GM21390 (cell line): Measurements from ENCODE around the gene PLCB4.

Experiments
- ATAC-seq: cut with Tn5 transposase; IDR thresholded peaks from one replicate; pipeline ENCODE4 v1.9.1; 2021; ENCODE audit not compliant: unreplicated experiment

PLCB4 gene

GRCh38 chr20:9416421-9416820 lies 347.5 kb downstream of the PLCB4 start:
- no peak for ATAC-seq

DNA sequence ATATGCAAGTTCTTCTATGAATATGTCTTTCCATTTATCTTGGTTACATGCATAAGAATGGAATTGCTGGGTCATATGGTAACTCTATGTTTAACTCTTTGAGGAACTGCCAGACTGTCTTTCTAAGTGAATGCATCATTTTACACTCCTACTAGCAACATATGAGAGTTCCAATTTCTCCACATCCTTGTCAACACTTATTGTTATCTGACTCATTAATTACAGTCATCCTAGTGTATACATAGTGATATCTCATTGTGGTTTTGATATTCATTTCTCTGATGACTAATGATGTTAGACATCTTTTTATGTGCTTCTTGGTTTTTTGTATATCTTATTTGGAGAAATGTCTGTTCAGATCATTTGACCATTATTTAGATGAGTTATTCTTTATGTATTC lies 348.8 kb downstream of the PLCB4 start:
- ATAC-seq = no peak

DNA sequence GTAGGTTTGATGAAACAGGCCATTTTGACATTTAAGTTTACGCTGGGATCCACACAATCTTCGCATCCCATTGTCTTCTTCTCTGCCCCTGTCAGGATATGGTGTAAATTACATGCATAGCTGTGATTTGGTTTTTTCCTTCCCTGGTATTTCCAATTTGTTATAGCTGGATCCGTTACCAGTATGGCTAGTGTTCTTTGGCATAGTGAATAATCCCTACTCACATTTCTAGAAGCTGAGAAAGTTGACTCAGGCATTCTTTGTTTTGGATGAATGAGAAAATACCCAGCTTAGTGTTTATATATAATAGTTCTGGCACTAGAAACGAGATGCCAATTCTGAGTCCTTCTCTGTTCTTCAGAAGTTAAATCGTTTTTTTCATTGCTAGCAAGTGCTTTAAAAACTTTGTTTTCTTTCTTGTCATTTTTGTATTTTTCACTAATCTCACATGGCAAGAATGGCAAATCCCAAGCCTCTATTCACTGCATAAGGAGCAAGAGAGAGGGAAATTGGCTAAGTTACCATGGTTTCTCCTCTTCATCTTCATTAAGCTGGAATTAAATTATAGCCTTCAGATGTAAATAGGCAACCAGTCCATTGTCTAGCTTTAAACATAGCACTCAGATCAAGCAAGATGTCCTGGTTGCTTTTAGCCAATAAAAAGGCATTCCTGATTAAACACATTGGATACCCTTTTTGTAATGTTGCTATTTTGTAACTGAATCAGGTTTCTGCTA lies 353.6 kb downstream of the PLCB4 start:
- no peak for ATAC-seq

DNA sequence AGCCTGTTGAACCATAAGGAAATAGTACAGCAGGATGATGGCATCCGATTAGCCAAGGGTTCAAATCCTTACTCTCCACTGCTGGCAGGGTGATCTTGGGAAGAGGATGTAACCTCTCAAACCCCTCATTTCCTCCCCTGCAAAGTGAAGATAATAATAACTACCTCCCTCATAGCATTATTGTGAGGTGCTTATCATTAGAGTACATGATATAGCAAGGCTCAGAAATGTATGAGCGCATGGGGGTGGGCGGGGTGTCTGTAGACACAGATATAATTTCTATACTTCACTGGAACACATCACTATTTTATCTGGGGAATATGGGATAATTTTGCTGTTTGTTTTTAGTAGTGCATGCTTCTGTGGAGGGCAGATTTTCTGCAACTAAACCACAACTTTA lies 355.7 kb downstream of the PLCB4 start:
- no peak for ATAC-seq

- ATAC-seq = no peak
These were observed 358.8 kb downstream of the PLCB4 start for GRCh38 chr20:9427430-9428291.

- no peak for ATAC-seq
These were observed 359.4 kb downstream of the PLCB4 start for GRCh38 chr20:9428292-9428607.

GRCh38 chr20:9439806-9440205 lies 370.9 kb downstream of the PLCB4 start:
- no peak for ATAC-seq

DNA sequence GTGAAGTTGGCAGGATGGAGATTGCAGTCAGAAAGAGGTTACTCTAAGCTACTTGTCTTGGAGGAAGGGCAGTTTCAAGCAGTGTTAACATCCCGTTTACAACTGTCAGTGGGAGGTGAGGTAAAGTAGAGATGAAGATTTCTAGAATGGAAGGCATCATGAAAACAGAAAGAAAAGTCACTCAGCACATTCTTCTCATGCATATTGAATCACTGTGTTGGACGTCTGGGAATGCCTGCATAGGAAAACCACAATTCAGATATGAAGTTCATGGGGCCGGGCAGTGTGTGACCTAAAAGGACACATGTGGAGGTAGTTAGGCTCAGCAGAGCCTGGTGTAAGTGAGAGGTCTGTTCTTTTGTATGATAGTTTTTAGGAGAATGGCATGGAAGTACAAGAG lies 372.0 kb downstream of the PLCB4 start:
- ATAC-seq = no peak

DNA sequence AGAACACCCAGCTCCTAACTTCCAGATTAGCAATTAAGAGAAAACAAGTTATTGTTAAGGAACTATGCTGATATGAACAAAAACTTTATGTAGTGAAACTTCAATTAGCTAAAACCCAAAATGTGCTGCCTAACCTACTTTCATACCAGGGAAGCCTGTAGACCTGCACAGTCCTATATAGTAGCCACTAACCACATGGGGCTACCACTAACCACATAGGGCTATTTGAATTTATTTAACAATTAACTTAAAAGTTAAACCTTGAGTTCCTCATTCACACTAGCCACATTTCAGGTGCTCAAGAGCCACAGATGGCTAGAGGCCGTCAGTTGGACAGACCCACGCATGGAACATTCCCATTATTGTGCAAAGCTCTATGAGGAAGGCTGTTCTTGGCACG lies 373.1 kb downstream of the PLCB4 start:
- peak; percentile 69 for ATAC-seq

DNA sequence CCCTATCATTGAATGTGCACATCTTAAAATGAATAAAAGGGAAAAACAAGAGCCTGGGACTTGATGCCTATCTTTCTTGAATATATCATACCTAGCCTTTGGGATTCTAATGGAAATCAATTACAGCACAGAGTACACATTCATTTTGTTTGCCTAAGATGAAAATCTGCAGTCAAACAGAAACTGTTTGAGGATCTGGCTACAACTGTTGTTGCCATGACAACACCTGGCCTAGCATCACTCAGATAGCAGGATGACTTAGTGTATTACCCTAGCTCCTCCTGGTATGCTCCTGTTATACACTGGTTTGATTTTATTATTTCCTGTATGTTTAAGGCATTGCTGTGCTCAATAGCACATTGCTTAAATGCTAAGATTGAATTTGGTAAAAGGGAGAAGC lies 374.0 kb downstream of the PLCB4 start:
- ATAC-seq = peak; percentile 55

DNA sequence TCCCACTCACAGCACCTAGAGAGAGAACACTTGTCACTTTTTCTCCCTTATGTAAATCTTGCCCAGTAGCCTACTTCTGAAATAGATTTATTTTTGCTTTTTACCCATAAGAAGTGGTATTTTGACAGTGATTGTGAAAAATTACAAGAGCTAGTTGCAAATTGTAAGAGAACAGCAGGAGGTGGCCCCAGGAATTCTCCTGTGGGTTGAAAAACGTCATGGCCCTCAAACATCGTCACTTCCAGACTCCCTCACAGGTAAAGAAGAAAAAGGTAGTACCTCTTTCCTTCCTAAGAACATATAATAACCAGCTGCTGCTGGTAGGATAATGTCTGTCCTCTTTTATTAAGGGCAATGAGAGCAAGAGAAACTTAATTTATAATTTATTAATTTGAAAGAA lies 376.0 kb downstream of the PLCB4 start:
- no peak for ATAC-seq

- ATAC-seq = no peak
These were observed 378.3 kb downstream of the PLCB4 start for GRCh38 chr20:9447182-9447581.

- ATAC-seq = no peak
These were observed 384.3 kb downstream of the PLCB4 start for GRCh38 chr20:9453201-9453600.

GRCh38 chr20:9454791-9455190 lies 385.9 kb downstream of the PLCB4 start:
- no peak for ATAC-seq

DNA sequence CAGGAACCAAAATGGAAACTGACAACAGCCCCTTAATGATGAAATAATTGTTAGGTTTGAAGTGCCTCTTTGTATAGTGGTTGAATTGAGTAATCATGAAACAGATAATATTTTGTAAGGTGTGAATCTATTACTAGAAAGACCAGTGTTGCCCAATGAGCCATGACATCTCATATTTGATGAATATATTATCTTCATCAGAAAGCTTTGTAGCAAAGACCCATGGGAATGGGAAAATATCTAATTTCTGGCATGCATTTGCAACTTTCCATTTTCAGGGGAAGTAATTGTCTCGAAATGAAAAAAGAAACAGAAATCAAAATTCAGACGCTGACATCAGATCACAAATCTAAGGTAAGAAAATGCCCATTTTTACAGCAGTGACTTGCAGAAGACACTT lies 388.2 kb downstream of the PLCB4 start:
- ATAC-seq = peak; percentile 68

DNA sequence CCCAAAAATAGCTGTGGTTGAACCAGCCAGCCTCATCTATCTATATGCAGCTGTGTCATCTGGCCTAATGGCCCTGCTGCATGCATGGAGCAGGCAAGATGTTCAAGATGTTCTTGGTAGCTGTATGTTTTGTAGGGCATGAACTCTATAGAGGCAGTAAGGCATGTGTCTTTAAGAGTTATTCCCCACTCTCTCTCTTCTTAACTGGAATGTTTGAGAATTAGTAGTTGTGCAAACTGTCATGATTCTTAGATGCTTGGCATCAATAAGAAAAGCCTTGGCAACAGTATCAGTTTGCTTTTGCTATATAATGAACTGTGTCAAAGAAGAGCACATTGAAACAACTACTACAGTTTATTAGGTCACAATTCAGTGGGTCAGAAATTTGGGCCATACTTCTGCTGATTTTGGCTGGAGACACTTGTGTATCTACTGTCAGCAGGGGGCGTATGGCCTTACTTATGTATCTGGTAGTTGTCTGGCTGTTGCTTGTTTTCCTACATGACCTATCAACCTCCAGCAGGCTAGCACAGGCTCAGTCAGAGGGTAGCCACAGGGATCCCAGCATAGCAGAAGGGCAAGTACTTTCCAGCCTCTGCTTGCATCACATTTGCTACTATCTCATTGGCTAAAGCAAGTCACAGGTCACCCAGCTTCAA lies 389.4 kb downstream of the PLCB4 start:
- ATAC-seq = no peak

DNA sequence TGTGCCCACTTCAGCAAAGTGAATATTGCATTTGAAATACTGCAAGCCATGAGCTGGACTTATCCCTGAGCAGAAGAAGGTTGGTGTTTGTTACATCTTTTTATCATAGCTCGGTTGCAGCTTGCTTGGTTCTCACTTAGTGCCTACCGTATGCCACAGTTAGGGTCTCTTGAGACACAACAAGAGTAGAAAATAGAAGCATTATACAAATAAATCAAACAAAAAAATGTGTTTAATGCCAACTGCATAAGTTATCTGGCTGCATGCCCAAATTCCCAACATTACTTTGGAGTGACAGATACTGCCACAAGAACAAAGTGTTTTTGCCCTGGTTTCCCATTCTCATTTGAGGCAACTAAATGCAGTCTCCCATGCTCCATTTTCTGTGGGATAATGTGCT lies 391.6 kb downstream of the PLCB4 start:
- no peak for ATAC-seq

DNA sequence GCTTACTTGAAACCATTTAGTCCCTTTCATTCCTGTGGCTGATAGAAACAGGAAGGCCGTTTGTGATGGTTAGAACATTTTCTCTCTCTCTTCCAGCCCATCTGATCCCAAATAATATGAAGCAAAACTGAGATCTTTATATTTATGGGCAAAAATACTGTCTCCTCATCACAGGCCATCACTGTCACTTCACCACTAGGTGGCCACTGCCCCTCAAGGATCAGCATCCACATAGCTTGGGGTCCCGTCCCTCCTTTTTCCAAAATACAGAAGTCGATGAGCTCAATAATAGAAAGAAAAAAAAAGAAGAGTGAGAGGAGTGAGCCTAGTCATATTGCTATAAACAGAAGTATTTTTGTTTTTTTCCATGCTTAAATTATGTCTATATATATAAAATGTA lies 399.1 kb downstream of the PLCB4 start:
- ATAC-seq = no peak

- ATAC-seq = no peak
These were observed 406.0 kb downstream of the PLCB4 start for GRCh38 chr20:9474835-9475415.

DNA sequence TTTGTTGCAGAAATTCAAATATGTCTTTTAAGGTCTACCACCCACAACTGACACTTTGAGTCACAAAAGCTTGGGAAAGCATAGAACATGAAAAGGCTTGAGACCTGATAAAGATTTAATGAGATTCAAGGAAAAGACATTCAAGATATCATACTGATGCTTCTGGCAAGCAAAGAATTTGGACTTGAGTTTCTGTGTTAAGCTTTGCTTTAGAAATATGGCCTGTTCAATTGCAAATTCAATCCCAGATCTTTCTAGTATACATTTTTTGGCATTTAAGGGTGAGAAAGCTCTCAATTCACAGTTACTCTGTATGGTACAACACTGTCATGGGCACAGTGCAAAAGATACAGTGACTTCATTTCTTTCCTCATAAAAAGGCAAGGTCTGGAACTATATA lies 406.6 kb downstream of the PLCB4 start:
- no peak for ATAC-seq

GRCh38 chr20:9476174-9476573 lies 407.3 kb downstream of the PLCB4 start:
- ATAC-seq = no peak

DNA sequence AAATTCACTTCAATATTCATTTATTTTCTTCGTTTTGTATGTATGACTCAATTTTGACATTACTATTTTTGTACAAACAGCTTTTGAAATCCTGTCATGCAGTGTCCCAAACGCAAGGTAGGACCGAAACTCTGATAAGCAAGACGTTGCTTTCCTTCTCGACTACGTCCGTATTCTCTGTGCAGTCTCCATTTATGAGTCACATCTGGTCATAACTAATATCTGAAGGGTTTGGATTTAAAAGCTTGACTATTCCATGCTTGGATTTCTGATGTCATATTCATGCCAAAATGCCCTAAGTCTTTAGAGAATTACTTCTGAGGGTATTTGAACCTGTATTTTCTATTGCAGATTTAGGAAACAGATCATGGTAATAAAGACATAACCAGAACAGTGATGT lies 407.8 kb downstream of the PLCB4 start:
- ATAC-seq = no peak
